Muscle of arm (tissue), 12 donors: Measurements from ENCODE around the gene UBE3B. TPM values are rescaled to one million over a fixed set of nuclear protein-coding genes. Genes with fewer than 3 reads are reported as not detected.

Experiments
- DNase-seq: peaks from one replicate; pipeline ENCODE4 v3.0.0-alpha.2; 2013
- polyA plus RNA-seq, 12 donors: library from polyadenylated mRNA; unstranded; fragments of 120-200 nt; gene quantifications; one replicate each; pipeline ENCODE4 v1.2.1, GENCODE V29; 2013; ENCODE audit not compliant: insufficient read length in 12 of 12

UBE3B gene
- polyA plus RNA-seq, 12 donors: 17.5 to 30.0 (median 24.9) TPM; not detected in 1

DNA sequence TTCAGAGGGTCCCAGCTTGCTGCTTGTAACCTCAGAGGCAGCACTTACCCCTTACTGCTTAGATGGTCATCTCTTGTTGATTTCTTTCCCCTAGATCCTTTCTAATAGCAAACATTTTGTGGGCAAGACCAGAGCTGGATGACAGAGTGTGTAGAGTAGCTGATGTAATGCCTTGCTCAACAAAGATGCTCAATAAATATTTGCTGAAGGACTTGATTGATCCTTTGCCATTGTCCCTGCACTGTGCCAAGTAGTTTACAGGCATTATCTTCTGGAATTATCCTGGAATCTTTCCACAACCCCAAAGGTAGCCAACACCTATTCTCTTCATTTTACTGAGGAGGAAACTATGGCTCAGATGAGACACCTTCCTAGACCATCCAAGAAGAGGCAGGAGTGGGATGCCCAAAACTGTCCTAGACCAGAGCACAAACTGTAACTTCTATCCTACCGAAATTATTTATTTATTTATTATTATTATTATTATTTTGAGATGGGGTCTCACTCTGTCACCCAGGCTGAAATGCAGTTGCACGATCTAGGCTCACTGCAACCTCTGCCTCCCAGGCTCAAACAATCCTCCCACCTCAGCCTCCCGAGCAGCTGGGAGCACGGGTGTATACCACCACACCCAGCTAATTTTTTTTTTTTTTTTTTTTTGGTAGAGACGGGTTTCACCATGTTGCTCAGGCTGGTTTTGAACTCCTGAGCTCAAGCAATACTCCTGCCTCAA, 94.5 kb downstream of the UBE3B start:
- DNase-seq: no peak

DNA sequence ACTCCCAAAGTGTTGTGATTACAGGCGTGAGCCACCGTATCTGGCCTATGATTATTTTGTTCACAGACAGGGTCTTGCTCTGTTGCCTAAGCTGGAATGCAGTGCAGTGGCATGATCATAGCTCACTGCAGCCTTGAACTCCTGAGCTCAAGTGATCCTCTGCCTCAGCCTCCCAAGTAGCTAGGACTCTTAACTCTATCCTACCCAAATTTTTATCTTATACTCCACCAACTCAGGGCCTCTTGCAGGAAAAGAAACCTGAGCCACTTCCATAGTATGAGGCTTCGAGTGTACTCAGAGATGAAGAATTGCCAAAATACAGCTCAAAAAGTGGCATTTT, 95.0 kb downstream of the UBE3B start:
- no peak for DNase-seq

DNA sequence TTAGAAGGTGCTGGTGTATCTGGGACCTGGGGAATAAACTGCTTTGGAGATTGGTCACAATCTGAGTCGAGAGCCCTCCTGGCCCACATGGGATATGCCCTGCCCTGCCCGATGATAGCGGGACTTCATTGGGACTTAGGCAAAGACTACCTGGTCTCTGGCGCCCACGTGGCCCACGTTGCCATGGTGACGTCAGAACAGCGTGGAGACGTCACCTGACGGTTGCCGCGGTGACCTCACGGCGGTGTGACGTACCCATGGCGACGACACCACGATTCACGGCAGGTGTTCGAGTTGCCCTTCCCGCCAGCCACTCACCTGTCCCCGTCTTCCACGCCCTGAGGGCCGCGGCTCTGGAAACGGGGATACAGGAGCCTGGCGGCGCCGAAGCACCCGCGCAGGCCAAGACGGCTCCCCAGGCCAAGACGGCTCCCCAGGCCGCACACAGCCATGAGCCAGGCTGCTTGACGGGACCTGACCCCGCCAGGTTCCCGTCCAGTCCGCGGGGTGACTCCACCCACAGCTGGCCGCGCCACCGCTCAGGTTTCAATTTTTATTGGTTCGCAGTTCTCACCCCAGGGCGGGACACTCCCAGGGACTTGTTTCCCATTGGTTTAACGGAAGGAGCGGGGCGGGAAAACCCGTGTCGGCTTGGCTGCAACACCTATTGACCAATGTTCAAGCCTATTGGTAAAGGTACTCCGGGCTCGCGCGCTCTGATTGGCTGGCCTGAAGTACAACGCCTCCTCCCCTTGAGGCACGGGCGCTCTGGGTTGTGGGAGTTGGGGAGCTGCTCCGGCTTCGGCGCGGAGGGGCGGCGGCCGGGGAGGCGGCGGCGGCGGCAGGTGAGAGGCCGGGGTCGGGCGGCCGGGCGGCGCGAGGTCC, 95.8 kb downstream of the UBE3B start, which contains the start of the genes MMAB and MVK:
TSS of gene MMAB (minus strand) at position 476 of the 885 bp plus-strand sequence. CDS start at position 452, 24 bp downstream.
TSS of gene MVK (plus strand) at position 766 of the 885 bp plus-strand sequence. CDS start 1,029 bp downstream, outside the sequence.
- peak; percentile 97 for DNase-seq

DNA sequence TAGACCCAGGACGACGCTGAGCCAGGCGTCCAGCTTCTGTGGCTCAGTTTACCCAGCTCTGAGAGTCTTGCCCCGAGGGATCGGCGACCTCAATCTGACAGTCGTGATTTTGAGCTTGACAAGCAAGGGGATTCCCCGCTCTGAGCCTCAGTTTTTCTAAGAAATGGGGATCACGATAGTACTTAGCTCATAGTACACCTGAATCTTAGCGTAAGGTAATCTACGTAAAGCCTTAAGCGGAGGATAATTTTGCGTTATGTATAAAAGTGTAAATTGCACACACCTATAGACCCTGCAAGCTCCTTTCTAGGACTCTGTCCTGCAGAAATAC, 96.4 kb downstream of the UBE3B start:
- no peak for DNase-seq

DNA sequence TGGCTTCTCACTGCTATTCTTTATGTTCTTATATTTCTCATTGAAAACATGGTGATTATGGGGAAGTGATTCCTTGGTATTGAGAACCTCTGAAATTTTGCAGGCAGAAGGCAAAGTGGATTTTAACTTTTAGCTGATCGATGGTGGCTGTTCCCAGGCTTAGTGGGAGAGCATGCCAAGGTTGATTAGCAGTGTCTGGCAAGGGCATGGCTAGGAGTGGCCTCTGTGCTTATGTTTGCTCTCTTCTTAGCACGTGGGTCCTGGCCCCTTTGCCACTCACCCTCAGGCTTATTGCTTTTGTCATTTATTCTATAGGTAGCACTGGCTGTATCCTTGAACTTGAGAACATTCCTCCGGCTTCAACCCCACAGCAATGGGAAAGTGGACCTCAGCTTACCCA, 98.2 kb downstream of the UBE3B start:
- no peak for DNase-seq

DNA sequence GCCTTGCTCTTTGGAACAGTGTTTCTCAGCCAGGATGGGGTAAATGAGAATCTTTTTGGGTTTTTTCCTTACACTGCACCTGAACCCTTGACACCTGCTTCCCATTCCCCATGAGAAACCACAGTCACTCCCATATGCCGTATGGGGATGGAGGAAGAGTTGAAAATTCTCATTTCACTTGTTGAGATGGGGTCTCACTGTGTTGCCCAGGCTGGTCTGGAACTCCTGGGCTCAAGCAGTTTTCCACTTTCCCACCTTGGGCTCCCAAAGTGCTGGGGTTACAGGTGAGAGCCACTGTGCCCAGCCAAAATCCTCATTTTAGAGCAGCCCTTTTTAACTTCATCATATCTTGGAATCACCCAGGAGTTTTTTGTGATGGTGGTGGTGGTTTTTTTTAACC, 99.9 kb downstream of the UBE3B start:
- DNase-seq: no peak

DNA sequence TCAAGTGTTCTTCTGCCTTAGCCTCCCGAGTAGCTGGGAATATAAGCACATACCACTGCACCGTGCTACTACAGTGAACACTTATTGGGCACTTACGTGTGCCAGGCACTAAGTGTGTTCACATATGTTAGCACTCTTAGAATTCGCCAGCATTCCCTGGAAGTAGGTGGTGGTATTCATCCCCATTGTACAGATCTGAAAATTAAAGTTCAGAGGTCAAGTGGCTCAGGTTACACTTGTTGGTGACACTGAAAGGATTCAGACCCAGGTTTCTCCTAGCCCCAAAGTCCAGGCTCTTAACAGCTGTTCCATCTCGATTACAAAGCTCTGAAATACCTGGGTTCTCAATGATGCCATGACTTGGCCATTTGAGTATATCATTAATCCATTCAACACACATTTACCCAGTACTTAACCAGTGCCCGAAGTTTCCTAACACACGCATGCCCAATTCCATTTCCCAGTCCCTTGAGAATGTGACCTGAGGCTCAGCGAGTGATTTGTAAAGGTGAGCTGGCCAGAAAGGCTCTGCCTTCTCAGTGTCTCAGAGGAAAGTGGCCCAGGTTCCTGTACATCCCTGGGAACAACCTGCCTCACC, 101.0 kb downstream of the UBE3B start:
- DNase-seq: no peak

DNA sequence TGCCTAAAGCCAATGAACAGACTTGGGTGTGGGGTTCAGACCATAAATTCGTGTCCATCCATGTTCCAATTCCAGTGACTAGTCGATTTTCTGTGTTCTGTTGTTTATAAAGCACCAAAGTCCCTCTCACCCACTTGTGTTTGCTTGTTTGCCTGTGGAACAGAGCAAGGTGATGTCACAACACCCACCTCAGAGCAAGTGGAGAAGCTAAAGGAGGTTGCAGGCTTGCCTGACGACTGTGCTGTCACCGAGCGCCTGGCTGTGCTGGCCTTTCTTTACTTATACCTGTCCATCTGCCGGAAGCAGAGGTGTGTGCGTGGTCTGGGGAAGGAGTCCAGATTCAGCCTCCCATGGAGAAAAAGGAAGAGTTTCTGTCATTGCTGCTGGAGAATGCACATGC, 102.2 kb downstream of the UBE3B start:
- no peak for DNase-seq

DNA sequence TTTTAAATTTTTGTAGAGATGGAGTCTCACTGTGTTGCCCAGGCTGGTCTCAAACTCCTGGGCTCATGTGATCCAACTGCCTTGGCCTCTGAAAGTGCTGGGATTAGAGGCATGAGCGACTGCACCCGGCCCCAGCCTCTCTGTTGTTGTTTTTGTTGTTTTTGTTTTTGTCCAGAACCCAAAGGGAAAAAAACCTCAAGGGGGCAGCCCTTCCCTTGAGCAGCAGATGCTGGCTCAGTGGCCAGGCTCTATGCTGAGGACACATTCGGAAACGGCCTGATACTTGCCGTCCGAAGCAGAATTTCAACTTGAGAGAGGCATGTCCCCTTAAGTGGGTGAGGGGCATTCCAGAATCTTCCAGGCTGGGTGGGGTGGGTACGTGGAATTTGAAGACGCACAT, 102.8 kb downstream of the UBE3B start:
- DNase-seq: no peak

DNA sequence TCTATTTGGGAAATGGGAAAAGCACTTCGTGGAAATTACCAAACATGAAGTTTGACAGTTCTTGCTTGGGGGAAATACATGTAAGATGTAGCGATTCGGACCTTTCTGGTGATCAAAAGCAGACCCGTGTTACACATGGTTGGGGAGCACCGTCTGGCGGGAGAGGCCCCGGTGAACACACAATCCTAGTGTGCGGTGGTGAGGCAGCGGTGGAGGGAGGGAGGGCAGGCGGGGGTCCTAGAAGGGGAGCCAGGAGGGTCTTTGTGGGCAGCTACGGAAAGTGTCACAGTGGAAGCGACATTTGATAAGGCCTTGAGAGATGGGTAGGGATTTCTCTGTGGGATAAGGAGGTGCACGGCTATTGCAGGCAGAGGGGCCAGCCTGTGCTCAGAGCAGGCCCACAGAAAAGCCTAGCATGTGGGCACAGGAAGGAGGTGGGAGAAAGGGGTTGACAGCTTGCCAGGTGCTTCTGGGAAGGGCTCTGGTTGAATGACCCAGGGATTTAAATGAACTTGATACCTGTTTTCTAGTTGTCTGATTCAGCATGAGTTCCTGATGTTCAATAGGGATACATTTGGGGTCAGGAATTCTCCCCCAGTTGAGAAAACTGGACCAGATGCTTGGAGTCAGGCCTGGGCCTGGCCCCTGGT, 103.4 kb downstream of the UBE3B start:
- DNase-seq: no peak

DNA sequence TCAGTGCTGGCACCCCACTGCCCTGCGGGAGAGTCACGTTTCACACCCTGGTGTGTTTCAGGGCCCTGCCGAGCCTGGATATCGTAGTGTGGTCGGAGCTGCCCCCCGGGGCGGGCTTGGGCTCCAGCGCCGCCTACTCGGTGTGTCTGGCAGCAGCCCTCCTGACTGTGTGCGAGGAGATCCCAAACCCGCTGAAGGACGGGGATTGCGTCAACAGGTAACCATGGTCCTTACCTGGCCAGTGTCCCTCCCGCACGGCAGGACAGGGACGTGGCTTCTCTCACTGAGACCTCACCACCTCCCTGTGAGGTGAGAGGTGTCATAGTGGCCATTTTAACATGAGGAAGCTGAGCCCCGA, 103.9 kb downstream of the UBE3B start:
- no peak for DNase-seq

DNA sequence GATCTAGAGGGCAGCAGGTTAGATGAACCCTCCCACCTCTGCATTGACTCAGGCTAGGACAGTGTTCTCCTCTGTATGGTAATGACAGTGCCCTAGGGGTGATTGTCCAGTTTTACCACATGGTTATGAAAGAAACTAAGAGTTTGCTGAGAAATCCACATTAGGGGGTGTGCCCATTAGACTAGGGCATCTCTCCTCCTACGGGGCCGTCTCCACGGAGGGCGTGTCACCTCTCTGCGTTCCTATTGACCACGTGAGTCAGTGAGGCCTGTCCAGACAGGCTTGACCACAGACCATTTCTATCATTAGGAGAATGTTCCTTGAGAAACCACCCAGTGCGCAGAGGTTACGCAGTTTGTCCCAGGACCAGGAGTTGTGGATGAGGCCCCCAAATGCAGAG, 104.4 kb downstream of the UBE3B start:
- DNase-seq: no peak

DNA sequence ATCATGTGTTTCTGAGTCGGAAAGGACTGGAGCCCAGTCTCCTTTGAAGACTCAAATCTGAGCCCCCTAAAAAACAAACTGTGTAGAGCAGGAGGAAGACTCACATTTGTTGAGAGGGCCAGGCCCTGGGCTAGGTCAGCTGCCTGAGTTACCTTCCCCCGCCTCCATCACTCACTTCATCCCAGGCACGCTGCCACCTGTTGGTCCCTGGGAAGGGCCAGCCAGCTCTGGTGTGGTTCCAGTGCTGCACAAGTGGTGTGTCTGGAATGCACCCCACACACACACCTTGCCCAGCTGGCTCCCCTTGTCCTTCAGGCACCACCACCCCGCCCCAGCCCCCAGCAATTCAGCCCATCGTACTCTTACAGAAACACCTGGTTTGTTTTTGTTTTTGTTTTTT, 105.2 kb downstream of the UBE3B start:
- DNase-seq: no peak

DNA sequence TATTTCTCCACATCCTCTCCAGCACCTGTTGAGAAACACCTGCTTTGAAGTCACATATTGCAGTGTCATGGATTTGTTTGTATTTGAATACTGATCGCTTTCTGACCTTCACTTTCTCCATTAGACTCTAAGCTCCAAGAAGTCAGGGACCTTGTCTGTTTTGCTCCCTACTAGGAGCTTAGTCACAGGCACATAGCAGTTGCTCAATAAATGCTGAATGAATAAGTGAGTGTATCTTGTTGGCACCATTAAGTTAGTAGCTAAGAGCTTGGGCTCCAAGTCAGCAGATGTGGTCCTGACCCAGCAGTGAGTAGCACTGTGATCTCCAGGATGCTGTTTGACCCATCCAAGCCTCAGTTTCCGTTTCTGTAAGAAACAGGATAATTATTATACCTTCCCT, 106.3 kb downstream of the UBE3B start:
- DNase-seq: no peak

Other genes starting within 250 kb of the UBE3B start
- under 1 TPM in 8 of 12 donors, not detected in 4; 0.05 to 0.34 (median 0.13) TPM for gene FOXN4, start 168.3 kb upstream of the UBE3B start, polyA plus RNA-seq
- 1 to 10 TPM in 1 of 12 donors, under 1 TPM in 8, not detected in 3; 0.09 to 1.2 (median 0.28) TPM for gene MYO1H, start 129.7 kb upstream of the UBE3B start, polyA plus RNA-seq
- gene KCTD10, start 334 bp upstream of the UBE3B start, polyA plus RNA-seq: 10 to 100 TPM in 11 of 12 donors, not detected in 1; 26.9 to 53.1 (median 32.3) TPM
- 100 to 1,000 TPM in 1 of 12 donors, 10 to 100 TPM in 11; 18.4 to 126 (median 24.2) TPM for gene MMAB, start 95.9 kb downstream of the UBE3B start, polyA plus RNA-seq
- gene MVK, start 96.2 kb downstream of the UBE3B start, polyA plus RNA-seq: 10 to 100 TPM in 10 of 12 donors, 1 to 10 TPM in 1, not detected in 1; 8.0 to 19.0 (median 15.3) TPM
- gene FAM222A, start 236.2 kb downstream of the UBE3B start, polyA plus RNA-seq: 10 to 100 TPM in 2 of 12 donors, 1 to 10 TPM in 9, not detected in 1; 3.3 to 12.5 (median 6.5) TPM